ENCODE measurements around the gene SUSD1. TPM values are rescaled to one million over a fixed set of nuclear protein-coding genes. Genes with fewer than 3 reads are reported as not detected.

Gene SUSD1
- total RNA-seq (10 to 100 TPM in 2 of 6 donors, 1 to 10 TPM in 4; 2.8 to 14.8 (median 4.4) TPM), polyA plus RNA-seq (1 to 10 TPM; 2.6 to 6.3 TPM)

- H3K27ac ChIP-seq, result peak within 1 kb of the TSS in 2 of 4 donors; percentile 36 to 51
- WGBS, 2 donors, result 3 to 4% methylated on average over 48 to 88 of the region's 88 CpGs
- TF ChIP-seq CTCF (IDR thresholded peaks at IDR 0.05), result no peak
- intact Hi-C loops (cut with DNase I), result no loop called here
- H3K9me3 ChIP-seq, result no peaks in the 10 kb centered on the region
- no peak for FAIRE-seq
- H3K4me3 ChIP-seq, result peak within 1 kb of the TSS; percentile 53 to 71 (median 66)
- no peaks in the 10 kb centered on the region for H3K27me3 ChIP-seq
- DNase-seq, result peak in 4 of 6 donors; percentile 16 to 80 (median 54)
- peak; percentile 49 to 79 (median 63) for ATAC-seq
- H3K4me1 ChIP-seq, result peaks cover 0 to 14% (median under 1%) of the 10 kb centered on the region in 3 donors
- no peaks in the 10 kb centered on the region for H3K36me3 ChIP-seq
These were observed at the start of gene SUSD1 for GRCh38 chr9:112174965-112175795. Gene SUSD1, minus strand, starts transcription at chr9:112175297. Its CDS starts 62 bp downstream, at chr9:112175235.

- FAIRE-seq, result no peak
- intact Hi-C loops (cut with DNase I), result no loop called here
- Histone ChIP-seq H3K36me3 (peaks cover 0 to 12% (median 9%) of the 10 kb centered on the region in 3 donors), H3K27me3 (no peaks in the 10 kb centered on the region), H3K4me3 (no peak overlapping the region), H3K27ac (no peak overlapping the region), H3K9me3 (no peaks in the 10 kb centered on the region), H3K4me1 (no peaks in the 10 kb centered on the region)
- TF ChIP-seq CTCF (IDR thresholded peaks at IDR 0.05), result no peak
- no peak for ATAC-seq
- DNase-seq, result no peak
- WGBS, 2 donors, result 94 to 96% methylated on average over 4 of the region's 4 CpGs
These were observed 49.5 kb upstream of the SUSD1 start for GRCh38 chr9:112224401-112225289.

- DNase-seq, result no peak
- Histone ChIP-seq H3K4me1 (no peaks in the 10 kb centered on the region), H3K27me3 (no peaks in the 10 kb centered on the region), H3K4me3 (no peak overlapping the region), H3K36me3 (no peaks in the 10 kb centered on the region), H3K27ac (no peak overlapping the region), H3K9me3 (no peaks in the 10 kb centered on the region)
- no peak for ATAC-seq
- no peak for FAIRE-seq
- WGBS, 2 donors, result 90 to 96% methylated on average over 3 of the region's 3 CpGs
- TF ChIP-seq CTCF (IDR thresholded peaks at IDR 0.05), result no peak
- intact Hi-C loops (cut with DNase I), result no loop called here
These were observed 43.8 kb upstream of the SUSD1 start for GRCh38 chr9:112218908-112219307.

DNA sequence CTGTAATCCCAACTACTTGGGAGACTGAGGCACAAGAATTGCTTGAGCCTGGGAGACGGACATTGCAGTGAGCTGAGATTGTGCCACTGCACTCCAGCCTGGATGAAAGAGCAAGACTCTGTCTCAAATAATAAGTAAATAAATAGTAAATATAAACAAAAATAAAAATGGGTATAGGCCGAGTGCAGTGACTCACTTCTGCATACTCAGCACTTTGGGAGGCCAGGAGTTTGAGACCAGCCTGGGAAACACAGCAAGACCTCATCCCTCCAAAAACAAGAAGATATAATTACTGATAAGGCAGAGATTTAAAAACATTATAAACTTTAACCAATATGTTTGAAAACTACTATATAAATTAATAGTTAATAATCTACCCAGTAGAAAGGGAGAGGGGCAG lies 37.8 kb upstream of the SUSD1 start:
- no peak overlapping the region for H3K27ac ChIP-seq
- H3K27me3 ChIP-seq, result no peaks in the 10 kb centered on the region
- H3K4me1 ChIP-seq, result no peaks in the 10 kb centered on the region
- H3K36me3 ChIP-seq, result peaks cover 0 to 6% (median 0%) of the 10 kb centered on the region in 3 donors
- WGBS, 2 donors, result 89 to 95% methylated on average over 2 of the region's 2 CpGs
- peaks cover 0 to 3% (median 0%) of the 10 kb centered on the region in 4 donors for H3K9me3 ChIP-seq
- no peak for DNase-seq
- TF ChIP-seq CTCF (IDR thresholded peaks at IDR 0.05), result no peak
- intact Hi-C loops (cut with DNase I), result no loop called here
- FAIRE-seq, result no peak
- ATAC-seq, result no peak
- no peak overlapping the region for H3K4me3 ChIP-seq
